SH-SY5Y (cell line): ENCODE data around the gene TMEM181.

ENCODE experiments used
- GATA2 ChIP-seq: IDR thresholded peaks from 2 replicates; pipeline ENCODE4 v1.6.1; 2011; ENCODE audit warnings: mild to moderate bottlenecking, low read depth, low read length
- GATA3 ChIP-seq: IDR thresholded peaks from 2 replicates; pipeline ENCODE4 v1.6.1; 2011; ENCODE audit warnings: low read depth, mild to moderate bottlenecking, low read length, moderate library complexity

- no peak for TF ChIP-seq GATA2
- no peak for TF ChIP-seq GATA3
These were observed 43.8 kb upstream of the TMEM181 start for GRCh38 chr6:158516098-158516497.
